ENCODE data around the gene FBXO42. TPM values are rescaled to one million over a fixed set of nuclear protein-coding genes. Genes with fewer than 3 reads are reported as not detected.

FBXO42 gene
- total and polyA plus RNA-seq, 9 of the 15 experiments (the other 6 are each of a cell fraction or from before 2014, with no cell fraction given), result 7.2 to 24.8 (median 17.4) TPM

DNA sequence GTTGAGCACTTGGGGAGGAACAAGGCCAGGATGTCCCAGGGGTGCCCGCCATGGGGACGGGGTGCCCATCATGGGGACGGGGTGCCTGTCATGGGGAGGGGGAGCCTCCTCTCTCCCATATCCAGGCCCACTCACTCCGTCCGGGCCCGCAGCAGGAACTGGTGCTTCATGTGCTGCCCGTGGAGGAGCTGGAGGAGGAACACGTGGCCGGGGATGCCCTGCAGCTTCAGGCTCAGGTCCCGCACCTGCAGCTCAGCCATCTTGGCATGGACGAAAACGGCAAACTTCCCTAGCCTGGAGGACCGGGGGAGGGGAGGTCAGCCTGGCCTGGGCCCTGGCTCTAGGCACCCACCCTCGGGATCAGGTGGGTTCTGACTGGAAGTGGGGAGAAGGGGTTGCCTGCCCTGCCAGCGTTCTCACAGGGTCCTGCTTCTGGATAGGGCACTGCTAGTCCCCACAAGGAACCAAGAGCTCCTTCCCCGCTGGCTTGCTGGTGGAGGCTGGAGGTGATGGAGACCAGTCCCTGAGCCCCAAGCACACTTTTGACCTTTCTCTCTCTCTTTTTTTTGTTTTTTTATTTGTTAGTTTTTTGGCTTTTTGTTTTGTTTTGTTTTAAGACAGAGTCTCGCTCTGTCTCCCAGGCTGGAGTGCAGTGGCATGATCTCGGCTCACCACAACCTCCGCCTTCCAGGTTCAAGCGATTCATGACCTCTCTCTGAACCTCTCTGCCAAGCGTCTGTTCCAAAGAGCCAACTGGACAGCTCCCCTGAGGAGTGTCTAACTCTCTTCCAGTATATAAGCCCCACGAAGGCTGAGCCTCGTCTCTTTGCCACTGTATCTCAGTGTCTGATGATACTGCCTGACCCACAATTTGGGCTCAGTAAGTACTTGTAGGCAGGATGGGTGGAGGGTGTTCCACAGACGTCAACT is 149.7 kb downstream of the FBXO42 start:
- Histone ChIP-seq H3K4me1 (replicated peaks in 1 of 2; ENCODE audit: control insufficient read depth in 2 of 2, insufficient read depth in 2 of 2, low read length in 2 of 2) (peaks cover 12 to 35% of the 10 kb centered on the region in 2 experiments), H3K4me2 (ENCODE audit: insufficient read depth, low read length) (no peak overlapping the region), H3K9me1 (ENCODE audit: control insufficient read depth, insufficient read depth, low read length) (no peaks in the 10 kb centered on the region), H3K36me3 (ENCODE audit: control insufficient read depth, insufficient read depth, low read length) (no peaks in the 10 kb centered on the region; the same call in 2 of the 3 replicates), H2AFZ (ENCODE audit: low read depth, low read length) (no peak overlapping the region), H3K27me3 (ENCODE audit: control insufficient read depth in 2 of 2, insufficient read depth in 2 of 2, low read length in 2 of 2) (no peaks in the 10 kb centered on the region), H3K4me3 (no peak overlapping the region), H3K79me2 (ENCODE audit: control insufficient read depth, insufficient read depth, low read length) (peaks cover 8% of the 10 kb centered on the region; the same call in 2 of the 3 replicates), H3K9me3 (replicated peaks; ENCODE audit: control insufficient read depth, insufficient read depth, low read depth, low read length) (no peaks in the 10 kb centered on the region), H4K20me1 (replicated peaks; ENCODE audit: control insufficient read depth, insufficient read depth, low read length) (no peaks in the 10 kb centered on the region), H3K9ac (ENCODE audit: insufficient read depth in 1 of 2, low read depth in 2 of 2, low read length in 2 of 2) (peak overlapping the region in 1 of 2 experiments; percentile 53; a peak in 1 of 4 replicates), H3K27ac (ENCODE audit: extremely low read depth, low read depth, low read length) (no peak overlapping the region)
- CTCF ChIA-PET (ENCODE audit: low intra/inter-chr PET ratio), result no interaction called here
- intact Hi-C loops (cut with micrococcal nuclease) (no loop called here), in situ Hi-C loops (cut with MboI) (no loop called here)
- POLR2A ChIA-PET, result interaction anchor here (1.1 to 2.1 kb wide), 4 partner anchors 9 to 36 kb away, joined by 3 to 7 read pairs (median 4); partner anchors contain the start of gene ARHGEF19
- no peak for ATAC-seq
- no peak for DNase-seq (ENCODE audit: extremely low read depth in 1 of 4, low spot score in 3 of 4)
- no peak for FAIRE-seq
- WGBS (ENCODE audit: insufficient coverage, low coverage, missing lambda C conversion rate), result 53% methylated on average over 24 of the region's 24 CpGs
- BruUV-seq (replicated peaks), result no TSS peak
- TF ChIP-seq RBFOX2 (IDR thresholded peaks at IDR 0.05; ENCODE audit: low read depth, low read length), result 0 out of 2 replicates have a peak, but pooled peaks have one; percentile 23
- TF ChIP-seq ELF1 (tag; IDR thresholded peaks at IDR 0.05), result no peak
- TF ChIP-seq, protein P1, sequence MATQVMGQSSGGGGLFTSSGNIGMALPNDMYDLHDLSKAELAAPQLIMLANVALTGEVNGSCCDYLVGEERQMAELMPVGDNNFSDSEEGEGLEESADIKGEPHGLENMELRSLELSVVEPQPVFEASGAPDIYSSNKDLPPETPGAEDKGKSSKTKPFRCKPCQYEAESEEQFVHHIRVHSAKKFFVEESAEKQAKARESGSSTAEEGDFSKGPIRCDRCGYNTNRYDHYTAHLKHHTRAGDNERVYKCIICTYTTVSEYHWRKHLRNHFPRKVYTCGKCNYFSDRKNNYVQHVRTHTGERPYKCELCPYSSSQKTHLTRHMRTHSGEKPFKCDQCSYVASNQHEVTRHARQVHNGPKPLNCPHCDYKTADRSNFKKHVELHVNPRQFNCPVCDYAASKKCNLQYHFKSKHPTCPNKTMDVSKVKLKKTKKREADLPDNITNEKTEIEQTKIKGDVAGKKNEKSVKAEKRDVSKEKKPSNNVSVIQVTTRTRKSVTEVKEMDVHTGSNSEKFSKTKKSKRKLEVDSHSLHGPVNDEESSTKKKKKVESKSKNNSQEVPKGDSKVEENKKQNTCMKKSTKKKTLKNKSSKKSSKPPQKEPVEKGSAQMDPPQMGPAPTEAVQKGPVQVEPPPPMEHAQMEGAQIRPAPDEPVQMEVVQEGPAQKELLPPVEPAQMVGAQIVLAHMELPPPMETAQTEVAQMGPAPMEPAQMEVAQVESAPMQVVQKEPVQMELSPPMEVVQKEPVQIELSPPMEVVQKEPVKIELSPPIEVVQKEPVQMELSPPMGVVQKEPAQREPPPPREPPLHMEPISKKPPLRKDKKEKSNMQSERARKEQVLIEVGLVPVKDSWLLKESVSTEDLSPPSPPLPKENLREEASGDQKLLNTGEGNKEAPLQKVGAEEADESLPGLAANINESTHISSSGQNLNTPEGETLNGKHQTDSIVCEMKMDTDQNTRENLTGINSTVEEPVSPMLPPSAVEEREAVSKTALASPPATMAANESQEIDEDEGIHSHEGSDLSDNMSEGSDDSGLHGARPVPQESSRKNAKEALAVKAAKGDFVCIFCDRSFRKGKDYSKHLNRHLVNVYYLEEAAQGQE (IDR thresholded peaks at IDR 0.05; ENCODE audit: borderline replicate concordance), result 0 out of 2 replicates have a peak, but pooled peaks have one; percentile 5
- TF ChIP-seq, protein P1 (CRISPR knock-in tag; IDR thresholded peaks at IDR 0.05; ENCODE audit: low read depth), result no peak
- no peak for TF ChIP-seq SMAD3 (CRISPR knock-in tag; conservative IDR thresholded peaks at IDR 0.05)
- no peak for TF ChIP-seq SIN3A (IDR thresholded peaks at IDR 0.05; ENCODE audit: borderline replicate concordance in 2 of 2, control insufficient read depth in 1 of 2, low read depth in 2 of 2, low read length in 2 of 2)
- TF ChIP-seq NRF1 (conservative IDR thresholded peaks at IDR 0.05 in 1 of 2, IDR thresholded peaks at IDR 0.05 in 1 of 2), result no peak
- TF ChIP-seq MTA1 (IDR thresholded peaks at IDR 0.05; ENCODE audit: borderline replicate concordance), result no peak
- no peak for TF ChIP-seq ZFP36 (IDR thresholded peaks at IDR 0.05; ENCODE audit: low read depth, low read length, partially characterized antibody)

Measured in K562 (cell line).